K562 (cell line): ENCODE data around the gene NSMCE1.

Experiments
- ATF1 ChIP-seq, 2 experiments: fragments of 450-650 bp in 1 of 2; IDR thresholded peaks; 2 replicates each; pipeline ENCODE4 v1.6.1; 2016; ENCODE audit warnings: missing compliant biosample characterization in 1 of 2, missing genetic modification characterization in 1 of 2
- ATF3 ChIP-seq, 2 experiments: fragments of 450-650 bp in 1 of 2; sonication (generic) in 1 of 2; formaldehyde crosslinking in 1 of 2; IDR thresholded peaks in 1 of 2; conservative IDR thresholded peaks in 1 of 2; 2 replicates each; pipeline versions ENCODE4 v1.6.1 to v1.8.1; 2016 to 2023; ENCODE audit warnings: mild to moderate bottlenecking in 2 of 2, moderate library complexity in 2 of 2, inconsistent platforms in 1 of 2, missing genetic modification reagents in 1 of 2
- BACH1 ChIP-seq: fragments of 200-800 bp; sonication (Bioruptor generic); IDR thresholded peaks from 2 replicates; pipeline ENCODE4 v1.6.1; 2016; ENCODE audit warnings: missing genetic modification characterization, missing compliant biosample characterization
- CREB1 ChIP-seq, 2 experiments: sonication (generic) in 1 of 2; formaldehyde crosslinking in 1 of 2; IDR thresholded peaks; 2 replicates each; pipeline versions ENCODE4 v1.6.1 to v1.8.0; 2012 to 2022; ENCODE audit warnings: inconsistent platforms in 1 of 2, mild to moderate bottlenecking in 1 of 2, missing genetic modification reagents in 1 of 2, moderate library complexity in 1 of 2
- CTCF ChIP-seq, 3 experiments: IDR thresholded peaks in 2 of 3; conservative IDR thresholded peaks in 1 of 3; 2 replicates each; pipeline ENCODE4 v1.5.1; 2011 to 2012; ENCODE audit warnings: low read length in 3 of 3, mild to moderate bottlenecking in 3 of 3, control low read depth in 2 of 3, improper control_type of control experiment in 1 of 3, inconsistent platforms in 1 of 3, low read depth in 1 of 3, mixed read lengths in 1 of 3, moderate library complexity in 1 of 3; ENCODE audit not compliant: insufficient read depth in 2 of 3
- HNRNPK ChIP-seq: fragments of 200-400 bp; formaldehyde crosslinking; IDR thresholded peaks from one replicate; pipeline ENCODE4 v1.6.1; 2018; ENCODE audit warnings: mild to moderate bottlenecking, low read depth, low read length; ENCODE audit not compliant: poor library complexity, severe bottlenecking
- RAD21 ChIP-seq, 2 experiments: fragments of 250-450 bp in 1 of 2; fragments of 450-650 bp in 1 of 2; sonication (Bioruptor Pico) in 1 of 2; formaldehyde crosslinking in 1 of 2; IDR thresholded peaks in 1 of 2; conservative IDR thresholded peaks in 1 of 2; 2 replicates each; pipeline versions ENCODE4 v1.4.0 to v1.8.0; 2020 to 2022; ENCODE audit warnings: mild to moderate bottlenecking in 2 of 2, moderate library complexity in 1 of 2
- RBM25 ChIP-seq: fragments of 200-400 bp; formaldehyde crosslinking; IDR thresholded peaks from 2 replicates; pipeline ENCODE4 v1.6.1; 2018; ENCODE audit warnings: low read length, low read depth, moderate library complexity; ENCODE audit not compliant: severe bottlenecking
- REST ChIP-seq, 2 experiments: fragments of 450-650 bp; formaldehyde crosslinking in 1 of 2; IDR thresholded peaks; 2 replicates each; pipeline versions ENCODE4 v1.4.0 to v1.6.1; 2014 to 2020; ENCODE audit warnings: mild to moderate bottlenecking in 2 of 2, borderline replicate concordance in 1 of 2, low read depth in 1 of 2
- RNF219 ChIP-seq: fragments of 250-450 bp; sonication (Bioruptor Pico); IDR thresholded peaks from 2 replicates; pipeline ENCODE4 v1.5.0; 2022; ENCODE audit warnings: mild to moderate bottlenecking
- ZNF324 ChIP-seq: fragments of 250-450 bp; sonication (Bioruptor Pico); IDR thresholded peaks from 2 replicates; pipeline ENCODE4 v1.4.0; 2020; ENCODE audit warnings: mild to moderate bottlenecking
- ZNF395 ChIP-seq: fragments of 200-800 bp; sonication (Bioruptor generic); IDR thresholded peaks from 2 replicates; pipeline ENCODE4 v1.6.1; 2017; ENCODE audit warnings: missing genetic modification characterization, missing compliant biosample characterization
- ZNF766 ChIP-seq: fragments of 200-800 bp; sonication (Bioruptor generic); conservative IDR thresholded peaks from 2 replicates; pipeline ENCODE4 v1.6.1; 2016; ENCODE audit warnings: missing genetic modification characterization, missing compliant biosample characterization
- ZNF79 ChIP-seq: fragments of 250-450 bp; sonication (Bioruptor Pico); IDR thresholded peaks from 2 replicates; pipeline ENCODE4 v1.4.0; 2020; ENCODE audit warnings: low read depth, mild to moderate bottlenecking, moderate library complexity

- TF ChIP-seq HNRNPK (no peak), CTCF (IDR thresholded peaks at IDR 0.05 in 2 of 3, conservative IDR thresholded peaks at IDR 0.05 in 1 of 3; ENCODE audit: insufficient read depth in 2 of 3, low read depth in 1 of 3, low read length in 3 of 3) (no peak), ZNF79 (CRISPR knock-in tag) (no peak), ZNF324 (CRISPR knock-in tag) (no peak), RNF219 (CRISPR knock-in tag) (no peak), ATF3 (IDR thresholded peaks at IDR 0.05) (no peak), ATF3 (CRISPR knock-in tag; conservative IDR thresholded peaks at IDR 0.05) (no peak), ATF1 (CRISPR knock-in tag; IDR thresholded peaks at IDR 0.05) (no peak), ATF1 (tag; IDR thresholded peaks at IDR 0.05) (no peak), ZNF395 (CRISPR knock-in tag) (no peak), RBM25 (no peak), BACH1 (tag) (no peak), CREB1 (IDR thresholded peaks at IDR 0.05) (no peak), CREB1 (CRISPR knock-in tag; IDR thresholded peaks at IDR 0.05) (no peak), RAD21 (CRISPR knock-in tag; conservative IDR thresholded peaks at IDR 0.05 in 1 of 2, IDR thresholded peaks at IDR 0.05 in 1 of 2) (no peak), ZNF766 (CRISPR knock-in tag) (no peak), REST (IDR thresholded peaks at IDR 0.05; ENCODE audit: borderline replicate concordance) (no peak), REST (CRISPR knock-in tag; IDR thresholded peaks at IDR 0.05; ENCODE audit: low read depth) (no peak)
Measured at GRCh38 chr16:27287887-27288286, 19.3 kb upstream of the NSMCE1 start.
